Mesodermal cell (in vitro differentiated cells): ENCODE data around the gene PPM1F.

Experiments used
- H3K27ac ChIP-seq: 2 replicates; pipeline ENCODE4 v1.7.0; 2013; ENCODE audit warnings: mild to moderate bottlenecking, low read depth, low read length, moderate library complexity; ENCODE audit not compliant: severe bottlenecking
- H3K36me3 ChIP-seq: 2 replicates; pipeline ENCODE4 v1.7.1; 2013; ENCODE audit warnings: mild to moderate bottlenecking, low read length, moderate library complexity; ENCODE audit not compliant: control insufficient read depth, insufficient read depth
- H3K4me1 ChIP-seq: one replicate; pipeline ENCODE4 v1.7.1; 2013; ENCODE audit warnings: mild to moderate bottlenecking, low read length; ENCODE audit not compliant: insufficient read depth, control insufficient read depth, poor library complexity, severe bottlenecking
- H3K4me3 ChIP-seq: 2 replicates; pipeline ENCODE4 v1.7.0; 2013; ENCODE audit warnings: low read length, control low read depth, mild to moderate bottlenecking; ENCODE audit not compliant: insufficient read depth, poor library complexity, severe bottlenecking; ENCODE audit errors: extremely low read depth
- H3K9me3 ChIP-seq: 2 replicates; pipeline ENCODE4 v1.7.1; 2013; ENCODE audit warnings: mild to moderate bottlenecking, low read length, moderate library complexity; ENCODE audit not compliant: control insufficient read depth
- whole genome bisulfite sequencing, 2 experiments: methylation state at CpG; one replicate each; pipeline ENCODE4 v1.1.5; 2013; ENCODE audit warnings: missing lambda C conversion rate in 2 of 2; ENCODE audit not compliant: insufficient coverage in 2 of 2; 5-methylcytosine and 5-hydroxymethylcytosine counted together

PPM1F gene

DNA sequence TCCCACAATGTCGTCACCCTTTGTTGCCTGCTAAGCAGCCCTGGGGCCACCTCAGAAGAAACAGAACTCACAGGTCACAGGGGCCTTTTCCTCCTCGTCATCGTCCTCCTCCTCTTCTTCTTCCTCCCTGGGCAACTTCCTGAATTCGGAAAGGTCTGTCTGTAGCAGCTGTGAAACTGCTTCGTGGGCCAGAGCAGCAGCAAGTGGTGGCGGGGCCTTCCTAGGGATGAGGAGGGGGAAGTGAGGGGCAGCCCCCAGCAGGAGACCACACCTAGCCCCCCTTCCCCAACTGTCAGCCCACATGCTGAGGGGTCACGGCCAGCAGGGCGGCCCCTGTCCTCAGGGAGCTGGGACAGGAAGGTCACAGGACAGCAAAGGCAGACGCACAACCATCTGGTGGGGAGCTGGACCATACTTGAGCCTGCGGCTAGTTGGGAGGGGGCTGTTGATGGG is 13.2 kb downstream of the PPM1F start:
- Histone ChIP-seq H3K9me3 (no peaks in the 10 kb centered on the region), H3K4me3 (no peak overlapping the region), H3K36me3 (peaks cover 50% of the 10 kb centered on the region), H3K27ac (no peak overlapping the region), H3K4me1 (peaks cover 35% of the 10 kb centered on the region)
- WGBS, 2 experiments, result 87 to 88% methylated on average over 5 to 7 of the region's 10 CpGs

- Histone ChIP-seq H3K36me3 (peaks cover 48% of the 10 kb centered on the region), H3K27ac (peak overlapping the region; percentile 96), H3K4me3 (no peak overlapping the region), H3K4me1 (peaks cover 35% of the 10 kb centered on the region), H3K9me3 (no peaks in the 10 kb centered on the region)
- WGBS, 2 experiments, result 93 to 96% methylated on average over 11 of the region's 11 CpGs
Observed at GRCh38 chr22:21938906-21939305, 13.7 kb downstream of the PPM1F start.

GRCh38 chr22:21938071-21938822 is 14.4 kb downstream of the PPM1F start:
- H3K4me3 ChIP-seq, result peak overlapping the region; percentile 41
- H3K4me1 ChIP-seq, result peaks cover 35% of the 10 kb centered on the region
- 3 to 5% methylated on average over 24 to 31 of the region's 42 CpGs for WGBS, 2 experiments
- peak overlapping the region; percentile 96 for H3K27ac ChIP-seq
- H3K9me3 ChIP-seq, result no peaks in the 10 kb centered on the region
- H3K36me3 ChIP-seq, result peaks cover 50% of the 10 kb centered on the region

DNA sequence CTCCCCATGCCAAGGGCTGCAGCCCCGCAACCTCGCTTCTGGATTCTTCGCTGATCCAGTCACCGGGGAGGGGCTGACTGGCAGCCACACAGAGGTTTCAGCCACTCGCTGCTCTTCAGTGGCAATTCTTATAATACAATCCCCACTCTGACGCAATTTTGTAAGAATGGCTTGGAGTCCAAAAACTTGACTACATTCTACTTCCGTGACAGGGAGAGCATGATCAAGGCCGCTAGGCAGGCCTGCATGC is 14.9 kb downstream of the PPM1F start:
- H3K9me3 ChIP-seq, result no peaks in the 10 kb centered on the region
- peaks cover 52% of the 10 kb centered on the region for H3K36me3 ChIP-seq
- peak overlapping the region; percentile 96 for H3K27ac ChIP-seq
- WGBS, 2 experiments, result 65 to 67% methylated on average over 8 of the region's 8 CpGs
- H3K4me1 ChIP-seq, result peaks cover 32% of the 10 kb centered on the region
- no peak overlapping the region for H3K4me3 ChIP-seq

GRCh38 chr22:21937041-21937820 is 15.4 kb downstream of the PPM1F start:
- H3K27ac ChIP-seq, result peak overlapping the region; percentile 96
- H3K36me3 ChIP-seq, result peaks cover 57% of the 10 kb centered on the region
- no peak overlapping the region for H3K4me3 ChIP-seq
- H3K4me1 ChIP-seq, result peaks cover 28% of the 10 kb centered on the region
- no peaks in the 10 kb centered on the region for H3K9me3 ChIP-seq
- 91 to 92% methylated on average over 20 of the region's 20 CpGs for WGBS, 2 experiments

- peaks cover 59% of the 10 kb centered on the region for H3K36me3 ChIP-seq
- H3K4me1 ChIP-seq, result peaks cover 28% of the 10 kb centered on the region
- H3K4me3 ChIP-seq, result no peak overlapping the region
- H3K9me3 ChIP-seq, result no peaks in the 10 kb centered on the region
- no peak overlapping the region for H3K27ac ChIP-seq
- WGBS, 2 experiments, result 98 to 100% methylated on average over 5 to 10 of the region's 15 CpGs
Observed at GRCh38 chr22:21936151-21936775, 16.4 kb downstream of the PPM1F start.

- Histone ChIP-seq H3K27ac (no peak overlapping the region), H3K9me3 (no peaks in the 10 kb centered on the region), H3K36me3 (peaks cover 69% of the 10 kb centered on the region), H3K4me3 (no peak overlapping the region), H3K4me1 (peaks cover 19% of the 10 kb centered on the region)
- WGBS, 2 experiments, result 97 to 98% methylated on average over 19 of the region's 19 CpGs
Observed at GRCh38 chr22:21933910-21934309, 18.7 kb downstream of the PPM1F start.

- 91 to 94% methylated on average over 14 to 23 of the region's 23 CpGs for WGBS, 2 experiments
- H3K4me3 ChIP-seq, result no peak overlapping the region
- H3K4me1 ChIP-seq, result peaks cover 23% of the 10 kb centered on the region
- H3K9me3 ChIP-seq, result no peaks in the 10 kb centered on the region
- peaks cover 69% of the 10 kb centered on the region for H3K36me3 ChIP-seq
- no peak overlapping the region for H3K27ac ChIP-seq
Observed at GRCh38 chr22:21933413-21933812, 19.2 kb downstream of the PPM1F start.

DNA sequence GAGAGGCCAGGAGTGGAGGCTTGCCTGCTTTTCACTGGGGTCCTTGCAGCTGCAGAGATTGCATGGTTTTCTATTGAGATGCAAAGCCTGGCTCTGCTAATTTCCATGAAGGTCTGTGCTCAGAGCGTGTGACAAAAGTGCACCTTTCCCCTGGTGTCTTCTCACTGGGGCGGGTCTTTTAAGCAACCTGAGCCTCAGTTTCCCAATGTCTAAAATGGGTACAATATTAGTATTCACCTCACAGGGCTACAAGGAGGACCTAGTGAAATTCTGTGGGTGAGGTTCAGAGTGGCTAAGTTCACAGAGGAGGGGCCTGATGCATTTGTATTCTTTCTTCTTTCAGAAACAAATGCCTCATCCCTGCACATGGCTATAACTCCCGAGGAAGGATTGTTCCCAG is 20.3 kb downstream of the PPM1F start:
- 88 to 90% methylated on average over 1 to 2 of the region's 3 CpGs for WGBS, 2 experiments
- Histone ChIP-seq H3K4me1 (peaks cover 17% of the 10 kb centered on the region), H3K4me3 (no peak overlapping the region), H3K9me3 (no peaks in the 10 kb centered on the region), H3K36me3 (peaks cover 69% of the 10 kb centered on the region), H3K27ac (no peak overlapping the region)

GRCh38 chr22:21931056-21931455 is 21.6 kb downstream of the PPM1F start:
- peaks cover 6% of the 10 kb centered on the region for H3K4me1 ChIP-seq
- H3K27ac ChIP-seq, result no peak overlapping the region
- peaks cover 58% of the 10 kb centered on the region for H3K36me3 ChIP-seq
- no peak overlapping the region for H3K4me3 ChIP-seq
- no peaks in the 10 kb centered on the region for H3K9me3 ChIP-seq
- WGBS, 2 experiments, result 98 to 100% methylated on average over 5 to 12 of the region's 12 CpGs
